Midbrain (tissue), 1 donor: ENCODE results near the gene TICAM1.
"Not testable (repeated sequence)": the region's sequence is repeated elsewhere in the genome, so short reads cannot be mapped to it uniquely, and the experiment has no call there.

Experiments
- DNase-seq: peaks from one replicate; lab custom pipeline; 2025; lab: John Stamatoyannopoulos, UW

Gene TICAM1

DNA sequence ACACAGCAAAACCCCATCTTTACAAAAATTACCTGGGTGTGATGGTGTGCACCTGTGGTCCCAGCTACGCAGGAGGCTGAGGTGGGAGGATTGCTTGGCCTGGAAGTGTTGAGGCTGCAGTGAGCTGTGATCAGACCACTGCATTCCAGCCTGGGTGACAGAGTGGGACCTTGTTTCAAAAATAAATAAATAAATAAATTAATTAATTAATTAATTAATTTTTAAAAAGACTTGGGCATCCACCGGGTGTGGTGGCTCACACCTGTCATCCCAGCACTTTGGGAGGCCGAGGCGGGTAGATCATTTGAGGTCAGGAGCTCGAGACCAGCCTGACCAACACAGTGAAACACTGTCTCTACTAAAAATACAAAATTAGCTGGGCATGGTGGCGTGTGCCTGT is 26.4 kb downstream of the TICAM1 start:
- not testable (repeated sequence) for DNase-seq

DNA sequence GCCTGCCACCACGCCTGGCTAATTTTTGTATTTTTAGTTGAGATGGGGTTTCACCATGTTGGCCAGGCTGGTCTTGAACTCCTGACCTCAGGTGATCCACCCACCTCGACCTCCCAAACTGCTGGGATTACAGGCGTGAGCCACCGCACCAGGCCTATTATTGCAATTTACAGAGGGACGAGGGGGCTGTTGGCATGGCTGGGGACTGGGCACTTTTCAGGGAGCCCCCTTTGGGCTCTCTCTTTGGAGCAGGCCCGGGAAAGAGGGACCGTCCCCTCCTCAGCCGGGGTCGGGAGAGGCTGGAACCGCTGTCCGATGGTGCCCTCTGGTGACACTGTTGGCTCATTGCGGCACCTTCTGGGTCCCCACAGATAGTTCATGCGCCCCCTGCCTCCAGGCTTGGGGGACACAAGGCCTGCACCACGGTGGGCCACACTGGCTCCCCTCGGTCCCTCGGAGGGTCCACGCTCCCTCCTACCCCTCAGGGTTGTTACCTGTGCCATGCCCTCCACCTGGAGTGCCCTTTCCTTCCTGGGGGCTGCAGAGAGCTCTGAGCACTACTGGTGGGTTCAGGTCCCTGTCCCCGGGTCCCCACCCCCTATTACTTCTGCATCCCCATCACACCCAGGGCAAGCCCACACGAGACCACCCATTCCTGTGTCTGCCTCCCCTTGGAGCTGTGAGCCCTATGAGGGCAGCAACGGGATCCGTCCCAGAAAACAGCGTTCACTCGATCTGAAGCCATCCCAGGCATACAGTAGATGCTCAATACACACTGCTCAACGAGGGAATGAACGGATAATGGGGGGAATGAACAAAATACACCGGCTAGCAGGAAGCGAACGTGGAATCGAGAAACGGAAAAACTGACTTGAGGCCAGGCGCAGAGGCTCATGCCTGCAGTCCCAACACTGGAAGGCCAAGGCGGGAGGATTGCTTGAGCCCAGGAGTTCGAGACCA is 27.5 kb downstream of the TICAM1 start:
- DNase-seq: peak; percentile 18

DNA sequence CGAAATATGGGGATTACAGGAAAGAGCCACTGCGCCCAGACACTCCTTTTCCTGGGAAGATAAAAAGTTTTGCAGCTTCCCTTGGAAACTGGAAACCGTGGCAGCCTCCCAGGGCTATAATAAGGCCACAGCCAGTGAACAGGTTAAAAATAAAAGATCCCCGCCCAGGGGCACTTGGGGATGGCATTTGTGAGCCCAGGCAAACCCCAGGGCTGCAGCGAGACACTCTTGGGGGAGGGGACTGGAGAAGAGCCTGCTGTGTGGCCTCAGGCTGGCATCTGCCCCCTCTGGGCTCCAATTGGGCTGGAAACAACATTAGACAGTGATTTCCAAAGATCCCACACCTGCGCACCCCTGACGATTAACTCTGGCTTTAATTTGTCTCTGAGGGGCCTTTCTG is 28.8 kb downstream of the TICAM1 start:
- DNase-seq: no peak

DNA sequence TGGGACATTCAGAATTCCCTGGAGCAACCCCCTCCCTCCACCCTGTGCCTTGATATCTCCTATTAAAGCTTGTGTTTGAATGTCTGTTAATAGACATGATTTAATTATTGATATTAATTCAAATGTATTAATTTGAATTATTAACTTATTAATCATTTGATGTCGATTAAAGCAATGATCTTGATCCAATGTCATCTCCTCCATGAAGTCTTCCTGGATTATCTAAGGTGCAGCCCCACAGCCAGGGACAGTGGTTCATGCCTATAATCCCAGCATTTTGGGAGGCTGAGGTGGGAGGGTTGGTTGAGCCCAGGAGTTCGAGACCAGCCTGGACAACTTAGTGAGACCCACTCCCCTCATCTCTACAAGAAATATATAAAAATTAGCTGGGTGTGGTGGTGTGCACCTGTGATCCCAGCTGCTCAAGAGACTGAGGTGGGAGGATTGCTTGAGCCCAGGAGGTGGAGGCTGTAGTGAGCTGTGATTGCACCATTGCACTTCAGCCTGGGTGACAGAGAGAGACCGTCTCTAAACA is 30.4 kb downstream of the TICAM1 start:
- no peak for DNase-seq

DNA sequence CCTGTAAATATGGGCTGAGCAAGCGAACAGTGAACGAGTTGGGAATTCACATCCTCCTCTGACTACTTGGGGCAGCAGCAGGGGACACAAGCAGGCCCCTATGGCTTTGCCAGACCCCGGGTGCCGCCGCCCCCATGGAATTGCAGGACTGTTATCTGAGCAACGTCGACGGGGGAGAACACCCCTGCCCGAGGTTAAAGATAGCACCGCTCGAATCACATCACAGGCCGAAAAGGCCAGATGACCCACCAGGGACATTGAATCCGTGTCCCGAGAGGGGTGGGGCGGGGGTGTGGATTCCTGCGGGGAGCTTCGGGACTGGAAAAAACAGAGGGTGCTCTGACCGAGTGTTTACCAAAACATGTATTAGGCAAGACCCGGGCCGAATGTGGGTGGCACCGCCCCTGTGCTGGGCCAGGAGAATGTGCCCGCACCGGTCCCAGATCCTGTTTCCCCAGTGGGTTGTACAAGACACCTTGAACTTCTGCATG is 30.9 kb downstream of the TICAM1 start:
- DNase-seq: no peak

DNA sequence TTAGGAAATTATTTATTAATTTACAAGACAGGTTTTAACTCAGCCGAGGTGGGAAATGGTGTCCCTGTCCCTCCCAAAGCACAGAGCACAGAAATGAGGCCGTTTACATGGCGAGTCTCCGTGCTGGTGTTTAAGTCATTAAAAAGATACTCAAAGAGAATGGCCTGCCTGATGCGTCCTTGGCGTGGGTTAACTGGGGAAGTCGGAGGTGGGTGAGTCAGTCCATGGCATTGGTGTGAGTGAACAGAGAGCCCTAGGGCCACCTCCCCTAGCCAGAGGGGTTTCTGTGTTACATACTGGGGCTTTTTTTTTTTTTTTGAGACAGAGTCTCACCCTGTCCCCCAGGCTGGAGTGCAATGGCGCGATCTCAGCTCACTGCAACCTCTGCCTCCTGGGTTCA is 36.1 kb downstream of the TICAM1 start:
- DNase-seq: no peak

DNA sequence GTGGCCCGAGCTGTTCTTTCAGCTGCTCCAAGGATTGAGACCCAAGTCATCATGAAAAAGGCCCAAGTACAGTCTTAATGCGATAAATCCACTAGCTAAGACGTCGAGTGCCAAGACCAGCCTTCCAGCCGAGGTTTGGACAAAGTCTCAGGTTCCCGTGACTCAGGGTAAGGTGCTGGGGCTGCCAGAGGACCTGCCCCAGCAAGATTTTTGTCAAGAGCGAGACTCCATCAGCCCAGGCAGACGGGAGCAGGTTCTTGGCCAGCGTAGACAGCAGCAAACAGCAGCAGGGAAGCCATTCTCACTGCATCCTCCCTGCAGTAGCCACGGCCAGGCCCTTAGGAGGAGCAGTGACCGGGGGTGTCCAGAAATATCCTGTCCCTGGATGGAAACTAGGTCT is 36.5 kb downstream of the TICAM1 start:
- no peak for DNase-seq

DNA sequence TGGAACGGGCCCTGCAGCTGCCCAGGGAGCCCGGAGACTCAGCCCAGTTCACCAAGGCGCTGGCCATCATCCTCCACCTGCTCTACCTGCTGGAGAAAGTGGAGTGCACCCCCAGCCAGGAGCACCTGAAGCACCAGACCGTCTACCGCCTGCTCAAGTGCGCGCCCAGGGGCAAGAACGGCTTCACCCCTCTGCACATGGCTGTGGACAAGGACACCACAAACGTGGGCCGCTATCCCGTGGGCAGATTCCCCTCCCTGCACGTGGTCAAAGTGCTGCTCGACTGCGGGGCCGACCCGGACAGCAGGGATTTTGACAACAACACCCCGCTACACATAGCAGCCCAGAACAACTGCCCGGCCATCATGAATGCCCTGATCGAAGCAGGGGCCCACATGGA is 38.2 kb downstream of the TICAM1 start:
- DNase-seq: not testable (repeated sequence)

DNA sequence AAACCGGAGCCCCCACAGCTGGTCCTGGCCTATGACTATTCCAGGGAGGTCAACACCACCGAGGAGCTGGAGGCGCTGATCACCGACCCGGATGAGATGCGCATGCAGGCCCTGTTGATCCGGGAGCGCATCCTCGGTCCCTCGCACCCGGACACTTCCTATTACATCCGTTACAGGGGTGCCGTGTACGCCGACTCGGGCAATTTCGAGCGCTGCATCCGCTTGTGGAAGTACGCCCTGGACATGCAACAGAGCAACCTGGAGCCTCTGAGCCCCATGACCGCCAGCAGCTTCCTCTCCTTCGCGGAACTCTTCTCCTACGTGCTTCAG is 38.7 kb downstream of the TICAM1 start:
- DNase-seq: not testable (repeated sequence)

DNA sequence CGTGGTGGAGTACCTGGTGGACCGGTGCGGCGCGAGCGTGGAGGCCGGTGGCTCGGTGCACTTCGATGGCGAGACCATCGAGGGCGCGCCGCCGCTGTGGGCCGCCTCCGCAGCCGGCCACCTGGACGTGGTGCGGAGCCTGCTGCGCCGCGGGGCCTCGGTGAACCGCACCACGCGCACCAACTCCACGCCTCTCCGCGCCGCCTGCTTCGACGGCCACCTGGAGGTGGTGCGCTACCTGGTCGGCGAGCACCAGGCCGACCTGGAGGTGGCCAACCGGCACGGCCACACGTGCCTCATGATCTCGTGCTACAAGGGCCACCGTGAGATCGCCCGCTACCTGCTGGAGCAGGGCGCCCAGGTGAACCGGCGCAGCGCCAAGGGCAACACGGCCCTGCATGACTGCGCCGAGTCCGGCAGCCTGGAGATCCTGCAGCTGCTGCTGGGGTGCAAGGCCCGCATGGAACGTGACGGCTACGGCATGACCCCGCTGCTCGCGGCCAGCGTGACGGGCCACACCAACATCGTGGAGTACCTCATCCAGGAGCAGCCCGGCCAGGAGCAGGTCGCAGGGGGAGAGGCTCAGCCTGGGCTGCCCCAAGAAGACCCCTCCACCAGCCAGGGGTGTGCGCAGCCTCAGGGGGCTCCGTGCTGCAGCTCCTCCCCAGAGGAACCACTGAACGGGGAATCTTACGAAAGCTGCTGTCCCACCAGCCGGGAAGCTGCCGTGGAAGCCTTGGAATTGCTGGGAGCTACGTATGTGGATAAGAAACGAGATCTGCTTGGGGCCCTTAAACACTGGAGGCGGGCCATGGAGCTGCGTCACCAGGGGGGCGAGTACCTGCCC is 39.3 kb downstream of the TICAM1 start:
- not testable (repeated sequence) for DNase-seq

DNA sequence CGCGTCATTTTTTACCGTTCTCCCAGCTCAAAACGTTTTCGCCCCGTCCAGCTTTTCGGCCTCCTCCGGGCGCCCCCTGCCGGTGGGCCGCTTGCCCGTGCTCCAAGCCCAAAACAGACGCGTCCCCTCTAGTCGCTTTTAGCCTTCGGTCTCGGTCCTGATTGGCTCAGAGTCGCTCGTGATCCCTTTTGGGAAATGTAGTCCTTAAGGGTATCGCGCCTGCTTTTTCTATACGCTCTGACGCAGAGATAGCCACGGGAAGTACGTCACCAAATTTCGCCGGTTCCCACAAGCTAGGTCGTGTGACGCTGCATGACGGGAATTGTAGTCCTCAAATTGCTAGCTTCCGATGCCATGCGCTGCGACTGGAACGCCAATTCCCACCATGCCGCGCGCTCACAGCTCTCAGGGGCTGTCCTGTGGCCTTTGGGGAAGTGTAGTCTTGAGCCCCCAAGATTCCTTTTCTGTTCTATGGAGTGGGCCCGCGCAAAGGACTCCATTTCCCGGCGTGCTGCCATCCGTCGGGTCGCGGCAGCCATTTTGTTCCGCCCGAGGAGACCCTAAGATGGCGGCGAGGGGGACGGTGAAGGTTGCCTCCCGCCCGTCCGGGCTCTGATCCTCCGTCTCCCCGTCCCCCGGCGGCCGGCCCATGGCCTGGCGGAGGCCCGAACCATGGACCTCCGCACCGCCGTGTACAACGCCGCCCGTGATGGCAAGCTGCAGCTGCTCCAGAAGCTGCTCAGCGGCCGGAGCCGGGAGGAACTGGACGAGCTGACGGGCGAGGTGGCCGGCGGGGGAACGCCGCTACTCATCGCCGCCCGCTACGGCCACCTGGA is 40.1 kb downstream of the TICAM1 start, which contains the start of gene FEM1A:
Gene FEM1A (plus strand): TSS at position 552 of the 836 bp plus-strand sequence. CDS start 121 bp downstream, at position 673.
- peak; percentile 100 for DNase-seq

DNA sequence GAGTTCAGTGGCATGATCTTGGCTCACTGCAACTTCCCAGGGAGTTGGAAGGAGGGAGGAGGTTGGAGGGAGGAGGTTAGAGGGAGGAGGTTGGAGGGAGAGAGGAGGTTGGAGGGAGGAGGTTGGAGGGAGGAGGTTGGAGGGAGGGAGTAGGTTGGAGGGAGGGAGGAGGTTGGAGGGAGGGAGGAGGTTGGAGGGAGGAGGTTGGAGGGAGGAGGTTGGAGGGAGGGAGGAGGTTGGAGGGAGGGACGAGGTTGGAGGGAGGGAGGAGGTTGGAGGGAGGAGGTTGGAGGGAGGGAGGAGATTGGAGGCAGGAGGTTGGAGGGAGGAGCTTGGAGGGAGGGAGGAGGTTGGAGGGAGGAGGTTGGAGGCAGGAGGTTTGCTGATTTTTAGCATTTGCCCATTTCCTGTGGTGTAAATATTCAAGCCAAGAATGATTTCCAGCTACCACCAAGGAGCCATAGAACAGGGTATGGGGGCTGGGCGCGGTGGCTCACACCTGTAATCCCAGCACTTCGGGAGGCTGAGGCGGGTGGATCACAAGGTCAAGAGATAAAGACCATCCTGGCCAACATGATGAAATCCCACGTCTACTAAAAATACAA is 45.0 kb downstream of the TICAM1 start:
- not testable (repeated sequence) for DNase-seq

DNA sequence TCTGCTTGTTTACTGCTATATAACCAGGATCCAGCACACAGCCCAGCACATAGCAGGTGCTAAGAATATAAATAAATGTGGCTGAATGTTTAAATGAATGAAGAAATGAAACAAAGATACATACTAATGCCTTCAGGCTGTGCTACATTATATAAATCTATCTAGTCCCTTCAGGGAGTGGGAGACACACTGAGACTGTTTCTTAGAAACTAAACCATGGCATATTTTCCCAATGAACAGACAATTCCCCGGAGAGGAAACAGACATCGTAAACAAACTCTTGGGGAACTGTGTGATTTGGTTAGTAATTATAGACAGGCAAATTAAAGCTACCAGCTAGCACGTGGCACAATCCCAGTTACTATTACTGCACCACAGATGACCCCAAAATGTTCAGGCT is 49.7 kb downstream of the TICAM1 start:
- DNase-seq: no peak

DNA sequence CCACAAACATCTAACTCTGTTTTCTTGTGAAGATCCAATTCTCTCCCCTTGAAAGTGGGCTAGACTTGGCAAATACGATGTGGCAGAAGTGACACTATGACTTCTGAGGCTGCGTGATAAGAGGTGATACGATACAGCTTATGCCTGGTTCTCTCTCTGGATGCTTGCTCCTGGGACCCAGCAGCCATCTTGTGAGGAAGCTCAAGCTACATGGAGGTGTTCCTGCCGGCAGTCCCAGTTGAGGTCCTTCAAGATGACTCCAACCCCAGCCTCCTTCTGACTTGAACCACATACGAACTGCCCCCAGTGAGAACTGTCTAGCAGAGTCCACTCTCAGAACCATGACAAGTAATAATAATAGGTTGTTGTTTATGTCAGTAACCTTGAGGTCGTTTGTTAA is 50.7 kb downstream of the TICAM1 start:
- no peak for DNase-seq

DNA sequence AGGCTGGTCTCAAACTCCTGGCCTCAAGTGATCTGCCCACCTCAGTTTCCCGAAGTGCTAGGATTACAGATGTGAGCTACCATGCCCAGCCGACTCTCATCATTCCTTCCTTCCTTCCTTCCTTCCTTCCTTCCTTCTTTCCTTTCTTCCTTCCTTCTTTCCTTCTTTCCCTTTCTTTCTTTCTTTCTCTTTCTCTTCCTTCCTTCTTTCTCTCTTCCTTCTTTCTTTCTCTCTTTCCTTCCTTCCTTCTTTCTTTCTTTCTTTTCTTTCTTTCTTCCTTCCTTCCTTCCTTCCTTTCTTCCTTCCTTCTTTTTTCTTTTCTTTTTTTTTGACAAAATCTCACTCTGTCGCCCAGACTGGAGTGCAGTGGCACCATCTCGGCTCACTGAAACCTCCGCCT is 53.4 kb downstream of the TICAM1 start:
- DNase-seq: not testable (repeated sequence)

DNA sequence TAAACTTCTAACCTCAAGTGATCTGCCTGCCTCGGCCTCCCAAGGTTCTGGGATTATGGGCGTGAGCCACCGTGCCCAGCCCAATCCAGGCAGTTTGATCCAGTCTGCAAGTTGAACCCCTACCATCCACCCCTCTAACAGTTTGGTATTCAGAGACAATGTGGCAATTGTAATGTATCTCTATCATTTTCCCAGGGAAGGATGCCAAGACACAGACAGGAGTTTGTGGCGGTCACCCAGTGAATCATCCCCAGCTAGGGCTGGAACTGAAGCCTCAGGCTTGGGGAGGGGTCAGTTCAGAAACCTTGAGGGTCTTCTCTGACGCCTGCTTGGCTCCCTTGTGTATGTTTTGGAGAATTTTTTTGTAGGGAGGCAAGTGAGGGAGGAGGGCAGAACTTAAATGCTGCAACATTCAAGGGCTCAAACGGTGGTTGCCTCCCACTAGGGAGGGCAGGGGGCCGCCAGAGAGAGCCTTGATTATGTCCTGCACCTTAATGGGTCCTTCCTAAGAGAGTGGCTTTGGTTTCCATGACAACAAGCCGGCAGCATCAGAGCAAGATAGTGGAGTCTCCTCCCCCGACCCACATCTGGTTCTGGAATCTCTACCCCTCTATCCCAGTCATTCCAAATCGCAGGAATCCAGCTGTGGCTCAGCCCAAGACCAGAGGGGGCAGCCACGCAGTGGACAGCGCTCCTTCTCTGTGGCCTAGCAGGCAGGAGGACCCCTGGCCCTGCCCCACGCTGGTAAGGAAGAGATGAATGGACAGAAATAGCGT is 54.9 kb downstream of the TICAM1 start:
- no peak for DNase-seq

DNA sequence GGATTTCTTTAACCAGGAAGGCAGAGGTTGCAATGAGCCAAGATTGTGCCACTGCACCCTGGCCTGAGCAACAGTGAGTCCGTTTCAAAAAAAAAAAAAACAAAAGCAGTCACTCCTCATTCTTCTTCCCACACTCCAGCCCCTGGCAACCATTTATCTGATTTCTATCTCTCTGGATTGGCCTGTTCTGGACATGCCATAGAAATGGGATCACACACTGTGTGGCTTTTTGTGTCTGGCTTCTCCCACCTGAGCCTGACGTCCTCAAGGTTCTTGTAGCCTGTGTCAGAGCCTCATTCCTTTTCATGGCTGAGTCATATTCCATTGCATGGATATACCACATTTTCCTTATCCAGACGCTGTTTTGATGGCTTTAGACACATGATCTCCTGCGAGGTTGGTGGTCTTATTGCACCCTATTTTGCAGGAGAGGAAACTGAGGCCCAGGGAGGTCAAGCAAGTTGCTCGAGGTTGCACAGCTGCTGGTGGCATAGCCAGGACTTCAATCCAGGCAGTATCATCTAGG is 55.8 kb downstream of the TICAM1 start:
- no peak for DNase-seq

DNA sequence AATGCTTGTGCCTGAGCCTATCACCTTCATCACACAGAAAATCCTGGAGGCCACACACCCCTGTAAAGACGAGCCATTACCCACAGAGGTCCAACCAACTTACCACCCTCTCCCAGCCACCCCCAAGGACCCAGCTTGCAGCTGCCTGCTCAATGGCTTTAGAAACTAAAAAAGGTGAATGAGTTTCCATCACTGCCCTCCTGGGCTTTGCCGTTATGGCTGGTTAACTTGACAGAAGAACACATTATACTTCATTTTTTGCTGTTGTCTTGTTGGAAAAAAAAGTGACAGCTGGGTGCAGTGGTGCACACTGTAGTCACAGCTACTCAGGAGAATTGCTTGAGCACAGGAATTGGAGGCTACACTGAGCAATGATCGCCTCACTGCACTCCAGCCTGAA is 57.4 kb downstream of the TICAM1 start:
- DNase-seq: no peak

DNA sequence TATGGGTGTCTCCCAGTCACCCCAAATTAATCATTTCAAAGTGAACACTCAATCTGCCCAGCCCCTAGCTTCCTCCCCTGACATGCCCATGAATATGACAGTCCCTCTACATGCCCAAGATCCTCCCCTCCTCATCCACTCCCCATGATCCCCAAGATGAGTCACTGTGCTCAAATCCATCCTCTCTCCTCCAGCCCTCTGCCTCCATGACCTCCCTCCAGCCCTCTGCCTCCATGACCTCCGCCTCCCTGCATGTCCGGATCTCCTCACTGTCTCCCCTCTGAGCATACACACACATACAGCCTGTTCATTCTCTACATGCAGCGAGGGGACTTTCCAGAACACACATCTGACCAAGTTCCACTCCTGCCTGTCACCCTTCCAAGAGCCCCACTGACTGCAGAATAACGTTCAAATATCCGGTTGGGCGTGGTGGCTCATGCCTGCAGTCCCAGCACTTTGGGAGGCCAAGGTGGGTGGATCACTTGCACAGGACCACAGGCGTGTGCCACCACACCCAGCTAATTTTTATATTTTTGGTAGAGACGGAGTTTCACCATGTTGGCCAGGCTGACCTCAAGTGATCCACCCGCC is 58.4 kb downstream of the TICAM1 start:
- DNase-seq: no peak

DNA sequence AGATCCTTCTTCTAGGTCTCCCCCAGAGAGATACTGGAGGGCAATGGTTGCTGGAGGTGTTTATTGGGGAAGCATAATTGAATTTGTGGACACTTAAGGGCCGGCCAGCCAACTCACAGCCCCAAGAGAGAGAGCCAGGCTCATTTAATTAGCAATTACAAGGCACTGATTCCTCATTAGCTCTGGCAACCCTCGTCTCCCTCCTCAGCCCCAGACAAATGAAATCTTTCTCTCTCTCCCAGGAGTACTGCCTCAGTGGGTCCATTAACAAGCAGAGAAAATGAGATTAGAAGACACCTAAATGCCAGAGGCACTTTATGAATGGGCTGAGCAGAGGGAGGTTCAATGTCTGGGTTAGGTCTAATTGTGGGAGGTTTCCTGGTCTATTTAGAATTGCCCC is 58.9 kb downstream of the TICAM1 start:
- no peak for DNase-seq
